PC-9 (cell line): ENCODE data around the gene TGFB1.

Experiments
- CTCF ChIP-seq: fragments of 200-600 bp; sonication (generic); conservative IDR thresholded peaks from 2 replicates; pipeline ENCODE4 v1.6.1; 2017; ENCODE audit warnings: mixed run types, antibody characterized with exemption, mild to moderate bottlenecking, moderate library complexity
- EZH2 ChIP-seq: fragments of 200-600 bp; sonication (generic); IDR thresholded peaks from 2 replicates; pipeline ENCODE4 v1.8.0; 2017; ENCODE audit warnings: antibody characterized with exemption, low read depth

- no peak for TF ChIP-seq CTCF
- TF ChIP-seq EZH2: no peak
These were observed 22.6 kb downstream of the TGFB1 start for GRCh38 chr19:41330946-41331678.
